ENCODE results near the gene ISLR.

Gene ISLR

GRCh38 chr15:74170875-74171578 lies 2.5 kb upstream of the ISLR start:
- Histone ChIP-seq H3K27me3 (ENCODE audit: insufficient read depth, low read length) (peaks cover 4% of the 10 kb centered on the region), H3K9me3 (ENCODE audit: low read length) (no peaks in the 10 kb centered on the region), H3K36me3 (ENCODE audit: insufficient read depth, low read length) (no peaks in the 10 kb centered on the region), H2AFZ (ENCODE audit: low read depth, low read length) (no peak overlapping the region), H3K4me1 (ENCODE audit: insufficient read depth, low read length) (peaks cover 13% of the 10 kb centered on the region), H3K4me3 (ENCODE audit: low read length) (no peak overlapping the region)

- H3K27me3 ChIP-seq (ENCODE audit: insufficient read depth, low read length): peaks cover 4% of the 10 kb centered on the region
- peaks cover 17% of the 10 kb centered on the region for H3K4me1 ChIP-seq (ENCODE audit: insufficient read depth, low read length)
- H3K4me3 ChIP-seq (ENCODE audit: low read length): no peak overlapping the region
- H3K9me3 ChIP-seq (ENCODE audit: low read length): no peaks in the 10 kb centered on the region
- no peak overlapping the region for H2AFZ ChIP-seq (ENCODE audit: low read depth, low read length)
- H3K36me3 ChIP-seq (ENCODE audit: insufficient read depth, low read length): no peaks in the 10 kb centered on the region
Observed at GRCh38 chr15:74171965-74172541, 1.5 kb upstream of the ISLR start.

GRCh38 chr15:74172701-74173379 lies 670 bp upstream of the ISLR start:
- H3K4me1 ChIP-seq (ENCODE audit: insufficient read depth, low read length): peaks cover 23% of the 10 kb centered on the region
- H3K9me3 ChIP-seq (ENCODE audit: low read length): no peaks in the 10 kb centered on the region
- H3K36me3 ChIP-seq (ENCODE audit: insufficient read depth, low read length): no peaks in the 10 kb centered on the region
- H3K27me3 ChIP-seq (ENCODE audit: insufficient read depth, low read length): peaks cover 3% of the 10 kb centered on the region
- no peak overlapping the region for H3K4me3 ChIP-seq (ENCODE audit: low read length)
- H2AFZ ChIP-seq (ENCODE audit: low read depth, low read length): no peak overlapping the region

- Histone ChIP-seq H3K27me3 (ENCODE audit: insufficient read depth, low read length) (no peaks in the 10 kb centered on the region), H3K4me1 (ENCODE audit: insufficient read depth, low read length) (peaks cover 19% of the 10 kb centered on the region), H3K36me3 (ENCODE audit: insufficient read depth, low read length) (no peaks in the 10 kb centered on the region), H2AFZ (ENCODE audit: low read depth, low read length) (no peak overlapping the region), H3K4me3 (ENCODE audit: low read length) (no peak overlapping the region), H3K9me3 (ENCODE audit: low read length) (no peaks in the 10 kb centered on the region)
Observed at GRCh38 chr15:74174219-74174957, 878 bp downstream of the ISLR start.

- Histone ChIP-seq H3K4me3 (ENCODE audit: low read length) (no peak overlapping the region), H3K27me3 (ENCODE audit: insufficient read depth, low read length) (no peaks in the 10 kb centered on the region), H2AFZ (ENCODE audit: low read depth, low read length) (no peak overlapping the region), H3K9me3 (ENCODE audit: low read length) (no peaks in the 10 kb centered on the region), H3K36me3 (ENCODE audit: insufficient read depth, low read length) (no peaks in the 10 kb centered on the region), H3K4me1 (ENCODE audit: insufficient read depth, low read length) (peaks cover 19% of the 10 kb centered on the region)
Observed at GRCh38 chr15:74174958-74175253, 1.4 kb downstream of the ISLR start.

GRCh38 chr15:74175271-74176191 lies 2.0 kb downstream of the ISLR start:
- peaks cover 19% of the 10 kb centered on the region for H3K4me1 ChIP-seq (ENCODE audit: insufficient read depth, low read length)
- H3K4me3 ChIP-seq (ENCODE audit: low read length): no peak overlapping the region
- H2AFZ ChIP-seq (ENCODE audit: low read depth, low read length): no peak overlapping the region
- no peaks in the 10 kb centered on the region for H3K9me3 ChIP-seq (ENCODE audit: low read length)
- H3K27me3 ChIP-seq (ENCODE audit: insufficient read depth, low read length): no peaks in the 10 kb centered on the region
- H3K36me3 ChIP-seq (ENCODE audit: insufficient read depth, low read length): no peaks in the 10 kb centered on the region

GRCh38 chr15:74176262-74177214 lies 3.0 kb downstream of the ISLR start:
- H3K4me3 ChIP-seq (ENCODE audit: low read length): no peak overlapping the region
- peaks cover 19% of the 10 kb centered on the region for H3K4me1 ChIP-seq (ENCODE audit: insufficient read depth, low read length)

GRCh38 chr15:74178326-74179100 lies 5.0 kb downstream of the ISLR start:
- no peaks in the 10 kb centered on the region for H3K27me3 ChIP-seq (ENCODE audit: insufficient read depth, low read length)
- H3K4me3 ChIP-seq (ENCODE audit: low read length): no peak overlapping the region
- H3K9me3 ChIP-seq (ENCODE audit: low read length): no peaks in the 10 kb centered on the region
- no peak overlapping the region for H2AFZ ChIP-seq (ENCODE audit: low read depth, low read length)
- H3K36me3 ChIP-seq (ENCODE audit: insufficient read depth, low read length): no peaks in the 10 kb centered on the region
- H3K4me1 ChIP-seq (ENCODE audit: insufficient read depth, low read length): peaks cover 10% of the 10 kb centered on the region

More at GRCh38 chr15:74176262-74177214, 3.0 kb downstream of the ISLR start:
- Histone ChIP-seq H3K36me3 (ENCODE audit: insufficient read depth, low read length) (no peaks in the 10 kb centered on the region), H2AFZ (ENCODE audit: low read depth, low read length) (no peak overlapping the region), H3K27me3 (ENCODE audit: insufficient read depth, low read length) (no peaks in the 10 kb centered on the region), H3K9me3 (ENCODE audit: low read length) (no peaks in the 10 kb centered on the region)

- no peaks in the 10 kb centered on the region for H3K9me3 ChIP-seq (ENCODE audit: low read length)
- no peak overlapping the region for H3K4me3 ChIP-seq (ENCODE audit: low read length)
- H3K27me3 ChIP-seq (ENCODE audit: insufficient read depth, low read length): no peaks in the 10 kb centered on the region
- H2AFZ ChIP-seq (ENCODE audit: low read depth, low read length): no peak overlapping the region
- no peaks in the 10 kb centered on the region for H3K36me3 ChIP-seq (ENCODE audit: insufficient read depth, low read length)
- peaks cover 10% of the 10 kb centered on the region for H3K4me1 ChIP-seq (ENCODE audit: insufficient read depth, low read length)
Observed at GRCh38 chr15:74179101-74179841, 5.8 kb downstream of the ISLR start.

- peaks cover 10% of the 10 kb centered on the region for H3K4me1 ChIP-seq (ENCODE audit: insufficient read depth, low read length)
- no peak overlapping the region for H3K4me3 ChIP-seq (ENCODE audit: low read length)
- H2AFZ ChIP-seq (ENCODE audit: low read depth, low read length): no peak overlapping the region
- H3K27me3 ChIP-seq (ENCODE audit: insufficient read depth, low read length): no peaks in the 10 kb centered on the region
- no peaks in the 10 kb centered on the region for H3K9me3 ChIP-seq (ENCODE audit: low read length)
- H3K36me3 ChIP-seq (ENCODE audit: insufficient read depth, low read length): no peaks in the 10 kb centered on the region
Observed at GRCh38 chr15:74179983-74180880, 6.7 kb downstream of the ISLR start.
